OCI-LY7 (cell line): ENCODE results near the gene B3GALT5.

ENCODE experiments used
- CTCF ChIP-seq: fragments of 200-600 bp; sonication (generic); conservative IDR thresholded peaks from 2 replicates; pipeline ENCODE4 v1.5.1; 2014; ENCODE audit warnings: mild to moderate bottlenecking, antibody characterized with exemption, low read length, moderate library complexity, mixed read lengths
- EZH2phosphoT487 ChIP-seq: fragments of 200-600 bp; sonication (generic); IDR thresholded peaks from 2 replicates; pipeline ENCODE4 v1.6.1; 2018; ENCODE audit warnings: low read depth, borderline replicate concordance, mild to moderate bottlenecking, mixed run types, antibody characterized with exemption, low read length, moderate library complexity, mixed read lengths

DNA sequence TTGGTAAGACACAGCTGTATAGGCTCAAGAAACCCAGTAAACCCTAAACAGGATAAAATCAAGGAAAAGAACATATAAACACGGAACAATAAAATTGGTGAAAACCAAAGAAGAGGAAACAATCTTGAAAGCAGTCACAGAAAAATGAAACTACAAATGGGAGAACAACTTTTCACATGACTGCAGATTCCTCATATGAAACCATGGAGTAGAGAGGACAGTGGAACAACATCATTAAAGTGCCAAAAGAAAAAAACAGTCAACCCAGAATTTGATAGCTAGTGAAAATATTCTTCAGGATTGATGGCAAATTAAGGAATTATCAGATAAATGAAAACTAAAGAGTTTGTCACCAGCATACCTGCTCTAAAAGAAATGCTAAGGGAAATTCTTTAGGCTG, 23.9 kb upstream of the B3GALT5 start:
- no peak for TF ChIP-seq CTCF
- no peak for TF ChIP-seq EZH2phosphoT487
